GM18951 (cell line): Measurements from ENCODE around the gene BMI1.
"Not testable (repeated sequence)": the region's sequence is repeated elsewhere in the genome, so short reads cannot be mapped to it uniquely, and the experiment has no call there.

Experiments
- POLR2A ChIP-seq: IDR thresholded peaks from 4 replicates; pipeline ENCODE4 v1.6.1; 2011; ENCODE audit warnings: mild to moderate bottlenecking; ENCODE audit not compliant: insufficient read length, insufficient read depth; ENCODE audit errors: extremely low read depth
- in situ Hi-C: fragments of 300-500 bp; cut with MboI; formaldehyde crosslinking; loops from one replicate; pipeline ENCODE4 v1.12.0; 2022; ENCODE audit warnings: low sequenced_read_pairs, mixed read lengths, inconsistent platforms; ENCODE audit not compliant: unreplicated experiment

Gene BMI1

GRCh38 chr10:22349755-22350154 is 28.9 kb downstream of the BMI1 start:
- TF ChIP-seq POLR2A = no peak
- in situ Hi-C loops = no loop called here

- in situ Hi-C loops = no loop called here
Observed at GRCh38 chr10:22351131-22351703, 30.3 kb downstream of the BMI1 start.

GRCh38 chr10:22356324-22356873 is 35.5 kb downstream of the BMI1 start:
- TF ChIP-seq POLR2A = no peak
- in situ Hi-C loops = no loop called here

More at GRCh38 chr10:22351131-22351703, 30.3 kb downstream of the BMI1 start:
- no peak for TF ChIP-seq POLR2A

- in situ Hi-C loops = not testable (repeated sequence)
Observed at GRCh38 chr10:22357770-22358169, 36.9 kb downstream of the BMI1 start.

- in situ Hi-C loops = no loop called here
- TF ChIP-seq POLR2A = no peak
Observed at GRCh38 chr10:22363305-22363704, 42.4 kb downstream of the BMI1 start.

GRCh38 chr10:22364407-22365140 is 43.7 kb downstream of the BMI1 start:
- in situ Hi-C loops = no loop called here
- TF ChIP-seq POLR2A = no peak

- in situ Hi-C loops = no loop called here
- no peak for TF ChIP-seq POLR2A
Observed at GRCh38 chr10:22365233-22365632, 44.3 kb downstream of the BMI1 start.

- no peak for TF ChIP-seq POLR2A
- in situ Hi-C loops = no loop called here
Observed at GRCh38 chr10:22365644-22366434, 44.9 kb downstream of the BMI1 start.

GRCh38 chr10:22366435-22366703 is 45.5 kb downstream of the BMI1 start:
- no peak for TF ChIP-seq POLR2A
- in situ Hi-C loops = no loop called here

GRCh38 chr10:22366771-22367170 is 45.9 kb downstream of the BMI1 start:
- no peak for TF ChIP-seq POLR2A
- in situ Hi-C loops = no loop called here

GRCh38 chr10:22367471-22367870 is 46.6 kb downstream of the BMI1 start:
- no peak for TF ChIP-seq POLR2A
- in situ Hi-C loops = no loop called here

DNA sequence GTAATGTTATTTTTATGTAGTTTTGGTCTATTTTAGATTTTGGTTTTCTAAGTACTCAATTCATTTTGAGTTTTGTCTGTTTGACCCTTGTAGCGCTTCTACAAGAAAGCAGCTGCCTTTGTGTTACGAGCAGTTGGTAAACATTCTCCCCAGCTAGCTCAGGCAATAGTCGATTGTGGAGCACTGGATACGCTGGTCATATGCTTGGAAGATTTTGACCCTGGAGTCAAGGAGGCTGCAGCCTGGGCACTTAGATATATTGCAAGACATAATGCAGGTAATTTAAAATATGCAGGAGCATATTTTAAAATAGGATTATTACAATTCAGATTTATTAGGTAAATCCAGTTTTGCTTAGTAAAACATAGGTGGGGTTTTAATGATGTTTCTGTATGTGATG is 47.5 kb downstream of the BMI1 start:
- TF ChIP-seq POLR2A = no peak
- in situ Hi-C loops = no loop called here

GRCh38 chr10:22368981-22369380 is 48.1 kb downstream of the BMI1 start:
- in situ Hi-C loops = no loop called here
- no peak for TF ChIP-seq POLR2A

DNA sequence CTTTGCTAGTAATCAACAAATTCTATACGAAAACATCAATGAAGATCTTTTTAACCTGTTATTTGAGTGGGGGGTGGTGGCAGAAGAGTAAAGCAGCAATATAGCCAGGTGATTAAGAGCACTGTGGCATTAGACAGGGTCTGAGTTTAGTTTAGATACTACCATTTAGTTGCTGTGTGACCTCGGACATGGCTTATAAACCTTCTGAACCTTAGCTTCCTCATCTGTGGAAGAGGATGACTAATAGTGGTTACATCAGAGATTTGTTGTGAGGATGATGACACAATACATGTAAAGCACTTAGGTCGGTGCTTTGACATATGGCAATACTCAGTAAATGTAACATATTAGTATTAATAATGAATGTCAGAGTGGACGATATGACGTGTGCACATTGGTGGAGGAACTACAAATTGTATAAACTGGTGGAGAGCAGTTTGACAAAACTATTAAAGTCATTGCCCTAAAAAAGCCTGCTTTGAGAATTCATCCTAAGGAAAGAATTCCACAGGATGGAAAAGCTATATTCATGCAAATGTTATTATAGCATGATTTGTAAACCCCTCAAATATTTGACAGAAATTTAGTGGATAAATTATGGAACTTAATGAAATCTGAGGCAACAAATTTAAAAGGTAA is 48.7 kb downstream of the BMI1 start:
- in situ Hi-C loops = no loop called here
- no peak for TF ChIP-seq POLR2A

GRCh38 chr10:22370320-22370719 is 49.4 kb downstream of the BMI1 start:
- TF ChIP-seq POLR2A = no peak
- in situ Hi-C loops = no loop called here
